ENCODE results near the gene SARDH.
"Not testable (repeated sequence)": the region's sequence is repeated elsewhere in the genome, so short reads cannot be mapped to it uniquely, and the experiment has no call there.

The SARDH gene

DNA sequence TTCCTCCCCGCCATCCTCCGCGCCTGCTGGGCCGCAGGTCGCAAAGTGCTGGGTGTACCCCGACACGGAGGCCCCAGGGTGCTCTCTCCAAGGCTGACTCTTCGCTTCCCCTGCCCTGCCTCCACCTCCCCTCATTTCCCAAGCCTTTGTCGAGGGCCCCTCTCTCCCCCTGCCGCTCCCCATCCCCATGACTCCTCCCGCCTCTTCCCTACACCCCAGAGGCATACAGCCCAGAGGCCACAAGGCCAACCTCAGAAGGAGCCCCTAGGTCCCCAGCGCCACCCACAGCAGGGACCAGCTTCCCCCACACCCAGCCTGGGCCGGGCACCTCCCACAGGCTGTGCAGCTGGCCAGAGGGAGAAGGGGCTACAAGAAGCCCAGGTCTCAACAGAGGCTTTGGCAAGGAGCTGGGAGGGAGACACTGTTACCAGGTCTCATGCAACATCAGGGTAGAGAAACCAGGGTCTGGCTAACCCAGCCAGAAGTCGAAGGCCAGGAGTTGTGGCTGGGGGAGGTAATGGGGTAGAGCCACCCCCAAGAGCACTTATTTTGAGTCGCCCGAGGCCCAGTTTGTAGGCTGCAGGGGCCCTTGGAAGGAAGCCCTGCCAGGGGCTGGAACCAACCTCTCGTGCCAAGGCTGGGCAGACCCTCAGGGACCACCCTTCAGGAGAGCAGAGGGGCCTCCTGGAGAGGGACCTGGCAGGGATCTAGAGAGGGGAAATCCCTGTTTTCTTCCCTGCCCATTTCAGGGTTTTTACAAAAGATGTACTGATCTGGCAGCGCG lies 24.5 kb upstream of the SARDH start:
- in situ Hi-C loops (cut with MboI; ENCODE audit: low sequenced_read_pairs): no loop called here

DNA sequence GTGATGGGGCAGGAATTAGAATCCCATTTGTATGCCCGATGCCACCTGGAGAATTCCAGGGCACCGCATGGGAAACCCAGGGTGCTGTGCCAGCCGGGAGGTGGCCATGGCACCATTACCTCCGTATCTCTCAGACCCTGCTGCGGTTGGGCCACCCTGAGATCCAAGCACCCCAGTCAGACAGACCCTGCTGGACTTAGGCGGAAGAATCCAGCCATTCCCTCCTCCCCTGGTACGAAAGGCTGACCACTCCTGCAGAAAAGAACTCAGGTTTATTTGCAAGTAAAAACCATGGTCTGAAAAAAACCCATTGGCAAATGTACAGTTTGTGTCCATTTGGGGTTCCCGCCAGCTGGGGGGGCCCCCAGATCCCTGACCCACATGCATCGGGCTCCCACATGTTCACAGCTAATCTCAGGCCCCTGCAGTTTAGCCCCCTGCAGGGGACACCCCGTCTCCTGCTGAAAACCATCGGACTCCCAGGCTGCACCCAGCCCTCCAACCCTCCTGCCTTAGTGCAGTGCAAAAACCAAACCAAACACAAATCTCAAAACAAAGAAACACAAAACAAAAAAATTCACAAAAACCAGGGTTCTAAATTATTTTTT lies 23.6 kb upstream of the SARDH start:
- in situ Hi-C loops (cut with MboI; ENCODE audit: low sequenced_read_pairs): no loop called here

DNA sequence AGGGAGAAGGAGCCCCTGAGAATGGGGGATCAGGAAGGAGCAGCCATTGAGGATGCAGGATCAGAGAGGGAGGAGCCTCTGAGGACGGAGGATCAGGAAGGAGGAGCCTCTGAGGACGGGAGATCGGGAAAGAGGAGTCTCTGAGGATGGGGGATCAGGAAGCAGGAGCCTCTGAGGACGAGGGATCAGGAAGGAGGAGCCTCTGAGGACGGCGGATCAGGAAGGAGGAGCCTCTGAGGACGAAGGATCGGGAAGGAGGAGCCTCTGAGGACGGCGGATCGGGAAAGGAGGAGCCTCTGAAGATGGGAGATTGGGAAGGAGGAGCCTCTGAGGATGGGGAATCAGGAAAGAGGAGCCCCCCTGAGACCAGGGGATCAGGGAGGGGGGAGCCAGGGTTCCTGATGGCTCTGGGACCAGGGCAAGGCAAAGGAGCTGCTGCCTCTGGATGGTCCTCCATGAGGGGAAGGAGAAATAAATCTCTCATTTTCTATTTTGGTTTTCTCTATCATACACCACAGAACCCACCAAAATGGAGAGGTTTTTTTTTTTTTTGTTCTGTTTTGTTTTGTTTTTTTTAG lies 22.6 kb upstream of the SARDH start:
- in situ Hi-C loops (cut with MboI; ENCODE audit: low sequenced_read_pairs): no loop called here

DNA sequence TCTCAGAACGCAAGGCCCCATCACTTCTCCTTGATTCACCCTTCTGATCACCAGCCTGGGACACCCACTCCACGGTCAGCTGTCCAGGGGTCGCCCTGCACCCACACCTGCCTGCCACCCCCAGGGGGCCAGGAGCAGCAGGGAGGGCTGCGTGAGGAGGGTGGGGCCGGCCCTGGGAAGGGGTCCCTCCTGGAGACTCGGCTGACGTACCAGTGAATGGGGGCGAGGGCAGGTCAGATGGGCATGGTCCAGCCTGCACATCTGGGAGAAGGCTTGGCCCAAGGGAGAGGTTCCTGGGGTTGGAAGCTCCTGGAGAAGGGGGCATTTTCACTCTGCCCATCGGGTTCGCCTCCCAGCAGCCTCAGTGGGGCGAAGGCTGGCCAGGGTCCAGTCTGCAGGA lies 21.8 kb upstream of the SARDH start:
- in situ Hi-C loops (cut with MboI; ENCODE audit: low sequenced_read_pairs): no loop called here

DNA sequence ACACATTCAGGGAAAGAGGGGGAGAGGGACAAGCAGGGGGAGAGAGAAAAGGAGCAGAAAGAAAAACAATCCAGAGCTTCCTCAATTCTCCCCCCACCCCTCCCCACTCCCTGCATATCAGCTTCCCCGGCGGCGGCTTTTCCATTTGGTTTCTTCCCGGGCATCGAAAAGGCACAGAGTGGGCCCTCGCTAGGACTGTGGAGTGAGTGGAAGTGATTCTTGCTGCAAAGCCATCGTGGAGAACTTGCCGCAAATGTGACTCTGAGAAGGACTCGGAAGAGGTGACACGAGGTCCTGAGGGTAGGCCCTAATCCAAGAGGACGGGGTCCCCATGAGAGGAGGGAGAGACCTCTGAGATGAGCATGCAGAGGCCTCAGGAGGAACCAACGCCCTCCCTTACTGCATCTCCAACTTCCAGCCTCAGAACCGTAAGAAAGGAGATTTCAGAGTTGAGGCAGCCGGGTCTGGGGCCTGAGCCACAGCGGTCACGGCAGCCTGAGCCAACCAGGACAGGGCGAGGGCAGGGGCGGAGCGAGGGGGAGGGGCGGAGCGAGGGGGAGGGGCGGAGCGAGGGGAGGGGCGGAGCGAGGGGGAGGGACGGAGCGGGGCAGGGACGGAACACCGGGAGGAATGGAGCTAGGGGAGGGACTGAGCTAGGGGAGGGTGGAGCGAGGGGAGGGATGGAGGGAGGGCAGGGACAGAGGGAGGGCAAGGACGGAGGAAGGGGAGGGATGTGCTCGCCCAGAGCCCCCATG lies 21.2 kb upstream of the SARDH start:
- in situ Hi-C loops (cut with MboI; ENCODE audit: low sequenced_read_pairs): no loop called here

DNA sequence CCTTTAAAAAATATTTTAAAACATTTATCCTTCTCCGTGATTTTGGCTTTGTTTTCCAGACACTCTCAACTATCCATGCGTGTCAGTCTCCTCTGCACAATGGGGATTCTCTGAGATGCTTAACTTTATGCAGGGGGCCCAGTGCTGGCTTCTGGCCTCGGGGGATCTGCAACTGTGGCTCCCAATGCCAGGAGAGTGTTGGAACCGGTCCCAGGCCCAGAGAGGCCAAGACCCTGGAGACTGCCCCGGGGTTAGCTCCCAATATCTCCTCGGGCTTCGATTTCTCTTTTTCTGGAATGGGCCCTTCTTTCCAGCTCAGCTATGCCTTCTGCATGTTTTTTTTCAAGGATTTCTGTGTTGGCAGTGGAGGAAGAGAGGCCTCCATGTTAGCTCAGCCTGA lies 20.1 kb upstream of the SARDH start:
- in situ Hi-C loops (cut with MboI; ENCODE audit: low sequenced_read_pairs): no loop called here

DNA sequence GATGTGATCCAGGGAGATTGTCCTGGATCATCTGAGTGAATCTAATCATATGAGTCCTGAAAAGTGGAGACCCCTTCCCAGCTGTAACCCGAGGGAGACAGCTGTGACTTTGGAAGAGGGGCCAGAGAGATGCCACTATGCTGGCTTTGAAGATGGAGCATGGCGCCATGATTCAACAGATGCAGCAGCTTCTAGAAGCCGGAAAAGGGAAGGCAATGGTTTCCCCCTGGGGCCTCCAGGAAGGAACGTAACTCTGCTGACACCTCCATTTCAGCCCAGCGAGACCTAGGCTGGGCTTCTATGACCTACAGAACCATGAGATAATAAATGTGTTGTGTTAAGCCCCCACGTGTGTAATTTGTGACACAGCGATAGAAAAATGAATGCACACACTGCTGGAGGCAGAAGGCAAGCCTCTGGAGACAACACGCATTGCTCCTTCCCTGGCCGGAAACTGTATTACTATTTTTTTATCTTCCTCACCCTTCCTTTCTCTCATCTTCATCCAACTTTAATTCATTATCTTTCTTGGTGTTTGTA lies 16.6 kb upstream of the SARDH start:
- in situ Hi-C loops (cut with MboI; ENCODE audit: low sequenced_read_pairs): no loop called here

DNA sequence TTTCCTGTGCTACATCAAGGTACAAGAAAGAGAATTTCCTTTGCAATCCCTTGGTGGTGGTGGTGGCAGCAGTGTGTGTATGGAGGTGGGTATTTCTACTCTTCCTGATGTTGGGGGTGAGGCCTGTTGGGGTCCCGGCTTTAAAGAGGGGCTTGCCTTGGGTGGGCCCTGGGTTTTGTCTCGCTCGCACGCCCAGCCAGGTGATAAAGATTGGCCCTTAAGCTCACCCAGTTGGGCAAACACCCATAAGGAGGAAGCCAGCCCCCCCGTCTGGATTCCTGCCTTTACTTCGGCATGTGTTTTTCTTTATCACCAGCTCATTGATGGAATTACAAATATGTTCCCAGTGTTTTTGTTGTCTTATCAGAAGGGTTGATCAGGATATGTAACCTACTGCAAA lies 16.0 kb upstream of the SARDH start:
- in situ Hi-C loops (cut with MboI; ENCODE audit: low sequenced_read_pairs): no loop called here

DNA sequence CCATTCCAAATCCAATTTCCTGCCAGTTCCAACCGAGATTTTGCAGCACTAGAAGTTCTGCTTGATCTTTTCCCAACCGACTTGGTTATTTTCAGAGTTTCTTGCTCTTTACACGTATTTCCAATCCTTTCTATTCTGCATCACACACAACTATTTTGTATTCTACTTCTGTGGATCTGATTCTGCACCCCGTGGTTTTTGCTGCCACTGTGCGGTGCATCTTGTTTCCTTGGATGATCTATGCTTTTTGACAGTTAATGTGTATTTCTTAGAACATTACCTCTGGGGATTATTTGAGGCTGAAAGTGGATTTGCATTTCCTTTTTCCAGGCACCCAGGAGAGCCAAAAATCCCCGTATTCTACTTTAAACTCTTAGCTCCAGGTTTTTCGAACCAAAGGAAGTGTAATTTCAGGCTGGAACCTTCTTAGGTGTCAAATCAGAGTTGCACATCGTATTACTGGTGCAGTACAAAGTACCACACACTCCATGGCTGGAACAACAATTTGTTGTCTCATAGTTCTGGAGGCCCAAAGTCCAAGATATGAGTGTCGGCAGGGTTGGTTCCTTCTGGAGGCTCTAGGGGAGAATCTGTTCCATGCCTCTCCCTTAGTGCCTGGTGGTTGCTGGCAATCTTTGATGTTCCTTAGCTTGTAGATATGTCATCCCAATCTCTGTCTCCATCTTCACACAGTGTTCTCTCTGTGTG lies 14.7 kb upstream of the SARDH start:
- in situ Hi-C loops (cut with MboI; ENCODE audit: low sequenced_read_pairs): no loop called here

DNA sequence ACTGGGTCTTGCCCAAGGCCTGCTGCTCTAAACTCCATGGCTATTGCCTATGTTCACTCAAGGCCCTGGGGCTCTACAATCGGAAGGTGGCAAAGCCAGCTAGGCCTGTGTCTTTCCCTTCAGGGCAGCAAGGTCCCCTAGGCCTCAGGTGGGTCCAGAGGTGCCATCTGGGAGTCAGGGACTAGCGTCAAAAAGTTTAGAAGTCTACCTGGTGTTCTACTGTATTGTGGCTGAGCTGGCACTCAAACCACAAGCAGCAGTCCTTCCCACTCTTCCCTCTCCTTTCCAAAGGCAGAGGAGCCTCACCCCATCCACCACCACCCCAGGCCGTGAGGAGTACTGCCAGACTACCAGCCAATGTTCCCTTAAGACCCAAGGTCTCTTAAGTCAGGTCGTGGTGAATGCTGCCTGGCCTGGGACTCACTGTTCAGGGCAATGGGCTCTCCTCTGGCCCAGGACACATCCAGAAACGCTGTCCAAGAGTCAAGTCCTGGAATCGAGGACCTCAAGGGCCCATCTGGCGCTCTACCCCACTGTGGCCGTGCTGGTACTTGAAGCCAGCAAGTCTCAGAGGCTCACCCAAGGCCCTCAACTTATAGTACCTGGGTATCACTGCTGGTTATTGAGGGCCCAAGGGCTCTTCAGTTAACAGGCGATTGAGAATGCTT lies 13.0 kb upstream of the SARDH start:
- in situ Hi-C loops (cut with MboI; ENCODE audit: low sequenced_read_pairs): no loop called here

DNA sequence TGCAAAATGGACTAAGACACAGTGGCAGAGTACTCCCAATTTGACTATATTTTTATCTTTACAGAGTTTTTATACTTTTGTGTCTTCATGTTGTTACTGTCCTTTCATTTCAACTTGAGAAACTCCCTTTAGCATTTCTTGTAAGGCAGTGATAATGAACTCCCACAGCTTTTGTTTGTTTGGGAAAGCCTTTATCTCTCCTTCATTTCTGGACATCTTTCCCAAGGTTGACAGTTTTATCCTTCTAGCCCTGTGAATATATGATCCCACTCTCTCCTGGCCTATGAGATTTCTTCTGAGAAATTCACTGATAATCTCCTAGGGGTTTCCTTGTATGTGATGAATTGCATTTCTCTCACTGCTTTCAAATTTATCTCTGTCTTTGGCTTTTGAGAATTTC lies 9.2 kb upstream of the SARDH start:
- in situ Hi-C loops (cut with MboI; ENCODE audit: low sequenced_read_pairs): no loop called here

DNA sequence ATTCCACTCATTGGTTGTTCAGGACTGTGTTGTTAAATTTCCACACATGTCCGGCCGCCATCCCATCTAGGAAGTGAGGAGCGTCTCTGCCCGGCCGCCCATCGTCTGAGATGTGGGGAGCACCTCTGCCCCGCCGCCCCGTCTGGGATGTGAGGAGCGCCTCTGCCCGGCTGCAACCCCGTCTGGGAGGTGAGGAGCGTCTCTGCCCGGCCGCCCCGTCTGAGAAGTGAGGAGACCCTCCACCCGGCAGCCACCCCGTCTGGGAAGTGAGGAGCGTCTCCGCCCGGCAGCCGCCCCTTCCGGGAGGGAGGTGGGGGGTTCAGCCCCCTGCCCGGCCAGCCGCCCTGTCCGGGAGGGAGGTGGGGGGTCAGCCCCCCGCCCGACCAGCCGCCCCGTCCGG lies 6.4 kb upstream of the SARDH start:
- in situ Hi-C loops (cut with MboI; ENCODE audit: low sequenced_read_pairs): not testable (repeated sequence)

DNA sequence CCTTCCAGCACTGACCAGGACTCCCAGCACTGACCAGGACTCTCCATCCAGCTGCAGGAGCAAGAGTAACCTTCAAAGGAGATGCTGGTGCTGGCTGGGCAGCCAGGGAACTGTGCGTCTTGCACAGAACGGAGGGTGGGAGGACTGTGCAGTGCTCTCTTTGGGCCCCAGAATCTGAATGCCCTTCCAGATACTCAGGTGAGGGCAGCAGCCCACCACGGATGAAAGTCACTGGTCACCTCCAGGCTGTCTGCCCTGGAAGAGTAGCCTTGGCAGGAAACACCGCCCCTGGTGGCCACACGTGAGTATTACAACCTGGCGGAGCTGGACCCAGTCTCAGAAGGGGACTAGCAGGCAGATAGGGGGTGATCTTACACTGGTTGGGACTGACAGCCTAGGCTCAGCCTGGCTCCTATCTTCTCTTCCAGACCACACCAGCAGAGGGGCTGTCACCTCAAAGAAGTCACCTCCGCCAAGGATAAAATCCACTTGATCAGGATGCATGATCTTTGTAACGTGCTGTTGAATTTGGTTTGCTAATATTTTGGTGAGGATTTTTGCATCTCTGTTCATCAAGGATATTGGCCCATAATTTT lies 4.8 kb upstream of the SARDH start:
- in situ Hi-C loops (cut with MboI; ENCODE audit: low sequenced_read_pairs): no loop called here

DNA sequence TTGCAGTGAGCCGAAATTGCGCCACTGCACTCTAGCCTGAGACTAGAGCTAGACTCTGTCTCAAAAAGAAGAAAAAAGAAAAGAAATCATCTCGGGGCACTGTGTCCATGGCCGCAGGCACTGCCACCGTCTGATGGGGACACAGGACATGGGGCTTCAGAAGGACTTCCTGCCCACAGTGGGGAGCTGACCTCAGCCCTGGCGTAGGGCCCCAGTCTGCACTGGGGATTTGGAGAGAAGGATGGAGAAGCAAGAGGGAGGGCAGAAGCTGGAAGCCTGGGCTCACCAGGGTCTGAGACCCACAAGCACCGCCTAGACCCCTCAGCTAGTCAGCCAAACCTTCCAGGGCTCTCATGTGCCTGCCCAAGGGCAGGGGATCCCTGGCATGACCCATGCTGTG lies 4.1 kb upstream of the SARDH start:
- in situ Hi-C loops (cut with MboI; ENCODE audit: low sequenced_read_pairs): no loop called here

DNA sequence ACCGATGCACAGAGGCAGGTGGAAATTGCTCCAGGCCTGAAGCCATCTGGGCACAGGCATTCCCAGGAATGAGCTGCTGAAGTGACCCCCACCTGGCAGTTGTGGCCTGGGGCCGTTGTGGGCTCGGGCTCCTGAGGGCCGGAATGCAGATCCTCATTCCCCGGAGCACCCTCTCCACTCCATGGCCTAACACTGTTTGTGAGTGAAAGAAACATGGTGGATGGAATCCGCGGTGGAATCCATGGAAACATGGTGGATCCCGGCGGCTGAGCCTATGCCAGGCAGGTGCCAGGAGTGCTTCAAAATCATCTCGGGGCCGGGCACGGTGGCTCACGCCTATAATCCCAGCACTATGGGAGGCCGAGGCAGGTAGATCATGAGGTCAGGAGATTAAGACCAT lies 3.6 kb upstream of the SARDH start:
- in situ Hi-C loops (cut with MboI; ENCODE audit: low sequenced_read_pairs): no loop called here

DNA sequence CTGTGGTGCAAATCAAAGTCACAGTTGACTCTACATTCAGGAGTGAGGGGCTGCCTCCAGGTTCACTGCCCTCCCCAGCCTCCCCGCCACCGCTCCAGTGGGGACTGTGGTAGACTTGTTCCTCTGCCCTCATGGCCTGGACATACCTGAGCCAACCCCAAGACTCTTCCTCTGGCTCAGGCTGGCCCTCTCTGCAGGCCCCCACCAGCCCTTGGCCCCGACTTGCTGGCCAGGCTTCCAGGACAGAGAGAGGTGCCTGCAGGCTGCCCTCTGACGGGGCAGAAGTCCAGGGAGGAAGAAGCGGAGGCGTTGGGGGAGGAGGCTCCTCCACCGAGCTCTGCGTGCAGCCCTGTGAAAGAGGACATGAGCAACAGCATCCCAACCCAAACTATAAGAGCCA lies 2.8 kb upstream of the SARDH start:
- in situ Hi-C loops (cut with MboI; ENCODE audit: low sequenced_read_pairs): no loop called here

DNA sequence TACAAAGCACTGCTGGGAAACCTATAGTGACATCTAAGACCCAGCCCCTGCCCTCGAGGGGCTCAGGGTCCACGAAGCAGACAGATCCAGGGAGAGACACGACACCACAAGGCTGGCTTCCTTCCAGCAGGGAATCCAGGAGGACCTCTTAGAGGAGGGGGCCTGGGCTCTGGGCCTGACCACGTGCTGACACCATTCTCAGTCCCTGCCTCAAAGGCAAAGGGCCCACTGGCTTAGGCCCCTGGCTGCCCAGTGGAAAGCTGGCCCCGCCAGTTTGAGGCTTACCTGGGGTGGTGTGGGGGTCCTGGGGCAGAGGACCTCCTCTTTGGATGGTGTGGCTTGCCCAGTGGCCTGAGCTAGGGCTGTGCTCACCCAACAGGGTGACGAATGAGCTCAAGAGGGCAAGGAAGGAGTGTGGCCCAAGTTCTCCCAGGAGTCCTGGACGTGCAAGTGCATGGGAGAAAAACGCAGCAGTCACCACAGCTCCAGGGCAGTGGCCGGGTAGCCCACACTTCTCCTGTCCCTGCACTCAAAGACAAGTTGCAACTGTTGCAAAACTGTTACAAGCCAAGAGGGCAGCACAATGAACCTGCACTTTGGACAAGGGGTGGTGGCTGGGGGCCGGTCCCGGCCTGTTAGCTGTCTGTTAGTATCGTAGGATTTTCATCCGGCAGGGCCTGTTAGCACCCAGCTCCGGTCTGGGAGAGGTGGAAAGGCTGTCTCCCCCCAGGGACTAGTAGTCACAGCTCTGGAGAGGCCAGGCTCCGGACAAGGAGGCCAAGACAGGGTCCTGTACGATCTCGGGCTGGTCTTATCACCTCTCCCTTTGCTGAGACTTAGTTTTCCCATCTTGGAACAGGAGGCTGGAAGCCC lies 1.5 kb upstream of the SARDH start:
- in situ Hi-C loops (cut with MboI; ENCODE audit: low sequenced_read_pairs): no loop called here

DNA sequence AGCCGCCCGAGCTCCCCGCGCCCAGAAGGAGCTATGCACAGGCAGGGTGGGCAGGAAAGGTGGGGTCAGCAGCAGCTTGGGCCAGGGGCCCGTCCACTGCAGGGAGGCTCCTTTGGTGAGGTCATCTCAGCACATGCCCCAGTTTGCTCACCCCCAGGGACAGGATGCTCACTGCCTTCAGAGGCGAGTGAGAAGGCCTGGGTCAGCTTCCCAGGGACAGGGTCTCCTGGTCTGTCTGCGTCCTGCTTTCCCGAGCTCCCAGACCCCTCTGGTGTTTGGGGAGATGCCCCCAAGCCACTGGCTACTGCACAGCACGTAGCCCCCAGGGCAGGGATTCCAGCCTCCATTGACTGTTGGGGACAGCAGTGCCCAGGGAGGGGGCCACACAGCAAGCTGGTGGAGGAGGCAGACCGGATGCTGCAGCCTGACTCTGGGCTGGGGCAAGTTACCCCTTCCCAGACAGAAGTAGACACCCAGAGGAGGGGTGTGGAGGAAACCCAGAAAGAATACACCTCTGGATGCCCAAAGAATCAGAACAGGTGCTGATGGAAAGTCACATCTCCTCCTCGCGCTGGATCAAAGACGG lies 581 bp upstream of the SARDH start:
- in situ Hi-C loops (cut with MboI; ENCODE audit: low sequenced_read_pairs): no loop called here

Measured in HL-60/S4 treated with retinoic acid at 250 ng/mL for 4 days and 3 days (cell line).